SK-N-MC (cell line): Measurements from ENCODE around the gene ARHGAP26.

Experiments
- EZH2 ChIP-seq: fragments of 200-600 bp; sonication (generic); IDR thresholded peaks from one replicate; pipeline ENCODE4 v1.6.1; 2017; ENCODE audit warnings: antibody characterized with exemption
- POLR2AphosphoS5 ChIP-seq: IDR thresholded peaks from 2 replicates; pipeline ENCODE4 v1.6.1; 2012; ENCODE audit warnings: mild to moderate bottlenecking, low read depth, low read length, borderline replicate concordance

DNA sequence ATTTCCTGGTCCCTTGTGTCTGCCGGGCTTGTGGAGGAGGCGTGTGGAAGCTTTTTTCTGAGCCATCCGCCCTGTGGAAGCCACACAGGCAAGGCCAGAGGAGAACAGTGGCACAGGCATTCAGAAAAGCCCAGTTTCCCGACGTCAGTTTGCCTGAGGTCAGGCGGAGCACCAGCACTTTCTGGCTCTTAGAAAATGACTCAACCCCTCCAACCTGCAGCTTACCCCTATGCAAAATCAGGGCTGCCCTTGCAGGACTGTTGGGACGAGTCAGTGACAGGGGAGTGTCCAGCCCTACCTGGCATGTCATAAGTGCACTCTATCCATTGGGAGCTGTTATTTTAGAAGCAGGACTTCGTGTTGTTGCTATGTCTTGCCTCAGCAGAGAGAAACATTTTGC, 417.3 kb downstream of the ARHGAP26 start:
- TF ChIP-seq EZH2 (no peak), POLR2AphosphoS5 (no peak)
